Left kidney (tissue), 2 donors: Measurements from ENCODE around the gene KCNIP3. TPM values are rescaled to one million over a fixed set of nuclear protein-coding genes. Genes with fewer than 3 reads are reported as not detected.

Experiments used
- DNase-seq: peaks from one replicate; pipeline ENCODE4 v3.0.0-alpha.2; 2013
- polyA plus RNA-seq: library from polyadenylated mRNA; unstranded; fragments of 120-200 nt; gene quantifications from one replicate; pipeline ENCODE4 v1.2.1, GENCODE V29; 2013; ENCODE audit not compliant: insufficient read length

Gene KCNIP3
- polyA plus RNA-seq, 1 donor = 17.7 TPM

GRCh38 chr2:95274291-95275150 lies 22.6 kb upstream of the KCNIP3 start, which contains the start of gene PROM2:
TSS of gene PROM2 (plus strand) at chr2:95274449. CDS start at chr2:95274586, 137 bp downstream.
- peak; percentile 64 for DNase-seq

- no peak for DNase-seq
Measured at GRCh38 chr2:95275151-95275515, 22.0 kb upstream of the KCNIP3 start.

- DNase-seq = no peak
Measured at GRCh38 chr2:95275601-95276243, 21.4 kb upstream of the KCNIP3 start.

- DNase-seq = no peak
Measured at GRCh38 chr2:95276244-95276887, 20.8 kb upstream of the KCNIP3 start.

- DNase-seq = no peak
Measured at GRCh38 chr2:95276888-95277245, 20.3 kb upstream of the KCNIP3 start.

GRCh38 chr2:95277246-95277906 lies 19.8 kb upstream of the KCNIP3 start:
- DNase-seq = no peak

GRCh38 chr2:95278051-95278471 lies 19.1 kb upstream of the KCNIP3 start:
- DNase-seq = no peak

GRCh38 chr2:95278637-95279225 lies 18.4 kb upstream of the KCNIP3 start:
- DNase-seq = no peak

- no peak for DNase-seq
Measured at GRCh38 chr2:95279435-95280035, 17.6 kb upstream of the KCNIP3 start.

- no peak for DNase-seq
Measured at GRCh38 chr2:95281071-95281470, 16.1 kb upstream of the KCNIP3 start.

GRCh38 chr2:95281786-95282185 lies 15.4 kb upstream of the KCNIP3 start:
- no peak for DNase-seq

GRCh38 chr2:95282458-95282857 lies 14.7 kb upstream of the KCNIP3 start:
- no peak for DNase-seq

- no peak for DNase-seq
Measured at GRCh38 chr2:95283562-95283961, 13.6 kb upstream of the KCNIP3 start.

GRCh38 chr2:95284886-95285541 lies 12.1 kb upstream of the KCNIP3 start:
- DNase-seq = no peak

- no peak for DNase-seq
Measured at GRCh38 chr2:95285542-95285932, 11.6 kb upstream of the KCNIP3 start.

GRCh38 chr2:95287336-95287735 lies 9.8 kb upstream of the KCNIP3 start:
- DNase-seq = no peak

- no peak for DNase-seq
Measured at GRCh38 chr2:95287806-95288205, 9.3 kb upstream of the KCNIP3 start.

GRCh38 chr2:95289253-95289652 lies 7.9 kb upstream of the KCNIP3 start:
- no peak for DNase-seq

- DNase-seq = no peak
Measured at GRCh38 chr2:95291222-95291621, 5.9 kb upstream of the KCNIP3 start.

- DNase-seq = no peak
Measured at GRCh38 chr2:95292623-95293260, 4.4 kb upstream of the KCNIP3 start.
